Measurements from ENCODE around the gene RPN2. TPM values are rescaled to one million over a fixed set of nuclear protein-coding genes. Genes with fewer than 3 reads are reported as not detected.

The RPN2 gene
- total RNA-seq (100 to 1,000 TPM; 165 to 340 (median 235) TPM), polyA plus RNA-seq (100 to 1,000 TPM in 1 of 3 donors, 10 to 100 TPM in 2; 35.7 to 403 (median 73.2) TPM)
- long read RNA-seq, donor 1, transcript RPN2-201 (17 exons, 2,515 nt) = major isoform, 55 of 314 reads
- long read RNA-seq, donor 1, partial matches to known transcripts = 239 of 314 reads
- long read RNA-seq, donor 1, other reads (novel, unspliced or antisense) = 19 of 314 reads
- long read RNA-seq, donor 2, transcript RPN2-201 (17 exons, 2,515 nt) = major isoform, 40 of 158 reads
- long read RNA-seq, donor 2, partial matches to known transcripts = 106 of 158 reads
- long read RNA-seq, donor 2, other reads (novel, unspliced or antisense) = 12 of 158 reads
- long read RNA-seq, donor 3, transcript RPN2-201 (17 exons, 2,515 nt) = major isoform, 47 of 190 reads
- long read RNA-seq, donor 3, partial matches to known transcripts = 129 of 190 reads
- long read RNA-seq, donor 3, other reads (novel, unspliced or antisense) = 14 of 190 reads
- long read RNA-seq, donor 4, transcript RPN2-201 (17 exons, 2,515 nt) = major isoform, 243 of 315 reads
- long read RNA-seq, donor 4, partial matches to known transcripts = 39 of 315 reads
- long read RNA-seq, donor 4, other reads (novel, unspliced or antisense) = 33 of 315 reads
- long read RNA-seq, donor 5, transcript RPN2-201 (17 exons, 2,515 nt) = major isoform, 755 of 835 reads
- long read RNA-seq, donor 5, partial matches to known transcripts = 23 of 835 reads
- long read RNA-seq, donor 5, other reads (novel, unspliced or antisense) = 57 of 835 reads
- long read RNA-seq, donor 6, transcript RPN2-201 (17 exons, 2,515 nt) = major isoform, 110 of 130 reads
- long read RNA-seq, donor 6, partial matches to known transcripts = 12 of 130 reads
- long read RNA-seq, donor 6, other reads (novel, unspliced or antisense) = 8 of 130 reads
- long read RNA-seq, donor 7, transcript RPN2-201 (17 exons, 2,515 nt) = major isoform, 26 of 161 reads
- long read RNA-seq, donor 7, partial matches to known transcripts = 126 of 161 reads
- long read RNA-seq, donor 7, other reads (novel, unspliced or antisense) = 9 of 161 reads
- long read RNA-seq, donor 8, transcript RPN2-201 (17 exons, 2,515 nt) = major isoform, 69 of 378 reads
- long read RNA-seq, donor 8, partial matches to known transcripts = 291 of 378 reads
- long read RNA-seq, donor 8, other reads (novel, unspliced or antisense) = 18 of 378 reads
- long read RNA-seq, donor 9, transcript RPN2-201 (17 exons, 2,515 nt) = major isoform, 43 of 213 reads
- long read RNA-seq, donor 9, partial matches to known transcripts = 159 of 213 reads
- long read RNA-seq, donor 9, other reads (novel, unspliced or antisense) = 11 of 213 reads
- long read RNA-seq, donor 10, transcript RPN2-201 (17 exons, 2,515 nt) = major isoform, 27 of 218 reads
- long read RNA-seq, donor 10, partial matches to known transcripts = 191 of 218 reads
- long read RNA-seq, donor 10, other reads (novel, unspliced or antisense) = 0 of 218 reads

GRCh38 chr20:37178839-37179682 is at the start of gene RPN2, which contains the start of gene MROH8:
TSS of gene RPN2 (plus strand) at chr20:37179330. CDS start at chr20:37179357, 27 bp downstream.
TSS of gene MROH8 (minus strand) at chr20:37179548.
- TF ChIP-seq POLR2A (IDR thresholded peaks at IDR 0.05) = peak; percentile 16 to 68
- peak in 1 of 6 experiments; percentile 22 for TF ChIP-seq CTCF (IDR thresholded peaks at IDR 0.05)
- Histone ChIP-seq H3K4me3 (peak within 1 kb of the TSS; percentile 67 to 96 (median 94)), H3K36me3 (replicated peaks in 1 of 2) (peaks cover 0 to 8% of the 10 kb centered on the region in 2 donors), H3K9me3 (replicated peaks in 1 of 3) (no peaks in the 10 kb centered on the region), H3K27ac (peak within 1 kb of the TSS; percentile 88 to 99 (median 96)), H3K4me1 (replicated peaks in 1 of 2) (peaks cover 10 to 32% of the 10 kb centered on the region in 2 donors), H3K27me3 (no peaks in the 10 kb centered on the region)
- intact Hi-C loops (cut with DNase I) = loop anchor here in 1 of 2 donors (5.0 kb wide), 1 partner anchor 227 kb away; the partner anchor contains the start of gene SAMHD1
- DNase-seq = peak; percentile 97 to 99 (median 98)
- 0 to 1% (median 0%) methylated on average over 13 to 80 of the region's 80 CpGs for WGBS, 4 donors

- no peak overlapping the region for H3K27ac ChIP-seq
- H3K4me1 ChIP-seq (replicated peaks in 1 of 2) = no peaks in the 10 kb centered on the region
- no peaks in the 10 kb centered on the region for H3K9me3 ChIP-seq (replicated peaks in 1 of 3)
- no peak overlapping the region for H3K4me3 ChIP-seq
- intact Hi-C loops (cut with DNase I) = no loop called here
- no peaks in the 10 kb centered on the region for H3K36me3 ChIP-seq (replicated peaks in 1 of 2)
- no peak for DNase-seq
- TF ChIP-seq POLR2A (IDR thresholded peaks at IDR 0.05) = no peak
- no peaks in the 10 kb centered on the region for H3K27me3 ChIP-seq
- WGBS, 4 donors = 83 to 85% (median 83%) methylated on average over 3 of the region's 3 CpGs
These were observed 47.6 kb upstream of the RPN2 start for GRCh38 chr20:37131486-37131885.

GRCh38 chr20:37133952-37134351 is 45.2 kb upstream of the RPN2 start:
- intact Hi-C loops (cut with DNase I) = no loop called here
- 91 to 97% (median 94%) methylated on average over 2 of the region's 2 CpGs for WGBS, 4 donors
- TF ChIP-seq CTCF (IDR thresholded peaks at IDR 0.05) (no peak), POLR2A (IDR thresholded peaks at IDR 0.05) (no peak)
- Histone ChIP-seq H3K36me3 (replicated peaks in 1 of 2) (no peaks in the 10 kb centered on the region), H3K4me1 (replicated peaks in 1 of 2) (no peaks in the 10 kb centered on the region), H3K4me3 (no peak overlapping the region), H3K27ac (no peak overlapping the region), H3K27me3 (no peaks in the 10 kb centered on the region), H3K9me3 (replicated peaks in 1 of 3) (no peaks in the 10 kb centered on the region)
- DNase-seq = no peak
